T1000 (cell line): ENCODE data around the gene POTEI.
"Not testable (repeated sequence)": the region's sequence is repeated elsewhere in the genome, so short reads cannot be mapped to it uniquely, and the experiment has no call there.

Experiments
- DNase-seq: peaks from one replicate; lab custom pipeline; 2025; ENCODE audit warnings: mixed read lengths; lab: John Stamatoyannopoulos, UW

Gene POTEI

GRCh38 chr2:130455413-130455812 is 53.7 kb downstream of the POTEI start:
- not testable (repeated sequence) for DNase-seq

GRCh38 chr2:130454712-130455083 is 54.4 kb downstream of the POTEI start:
- DNase-seq, result not testable (repeated sequence)

- DNase-seq, result not testable (repeated sequence)
Measured at GRCh38 chr2:130453955-130454711, 55.0 kb downstream of the POTEI start.

GRCh38 chr2:130452897-130453296 is 56.2 kb downstream of the POTEI start:
- DNase-seq, result not testable (repeated sequence)

- DNase-seq, result not testable (repeated sequence)
Measured at GRCh38 chr2:130451823-130452222, 57.3 kb downstream of the POTEI start.

- DNase-seq, result not testable (repeated sequence)
Measured at GRCh38 chr2:130451278-130451677, 57.9 kb downstream of the POTEI start.

GRCh38 chr2:130450366-130450765 is 58.8 kb downstream of the POTEI start:
- DNase-seq, result not testable (repeated sequence)

GRCh38 chr2:130427631-130428030 is 81.5 kb downstream of the POTEI start:
- DNase-seq, result not testable (repeated sequence)

GRCh38 chr2:130418845-130419244 is 90.3 kb downstream of the POTEI start:
- not testable (repeated sequence) for DNase-seq

GRCh38 chr2:130416693-130417092 is 92.4 kb downstream of the POTEI start:
- DNase-seq, result not testable (repeated sequence)
